B cell (primary cell): ENCODE measurements around the gene SLCO3A1. TPM values are rescaled to one million over a fixed set of nuclear protein-coding genes. Genes with fewer than 3 reads are reported as not detected.

Source experiments
- ATAC-seq: fragments of 200-7000 bp; cut with Tn5 transposase; one replicate; pipeline ENCODE4 v1.10.0; 2021; ENCODE audit warnings: low read depth, mild to moderate bottlenecking, moderate number of reproducible peaks, moderate library complexity
- CTCF ChIA-PET: fragments of 350-600 bp; sonication (Branson Sonifier 250); formaldehyde crosslinking; loops from one replicate; lab custom pipeline; 2021; ENCODE audit warnings: antibody characterized with exemption, inconsistent platforms; lab: Charles Lee
- POLR2A ChIA-PET: fragments of 350-600 bp; sonication (Branson Sonifier 250); formaldehyde crosslinking; loops from one replicate; lab custom pipeline; 2021; ENCODE audit warnings: antibody characterized with exemption; lab: Charles Lee
- DNase-seq: peaks from one replicate; pipeline ENCODE4 v3.0.0; 2013
- H2AFZ ChIP-seq: 2 replicates; pipeline ENCODE4 v1.6.1; 2012; ENCODE audit warnings: mild to moderate bottlenecking, low read depth, low read length; ENCODE audit not compliant: insufficient read depth, poor library complexity, severe bottlenecking
- H3K27ac ChIP-seq, 2 donors: 1 replicate in 1 of 2; 2 replicates in 1 of 2; pipeline ENCODE4 v1.5.1; 2012 to 2013; ENCODE audit warnings: low read length in 2 of 2, mild to moderate bottlenecking in 2 of 2, moderate library complexity in 1 of 2
- H3K27me3 ChIP-seq, 4 experiments: fragments of 200-600 bp in 1 of 4; sonication (generic) in 1 of 4; replicated peaks in 1 of 4; 1 replicate in 2 of 4; 2 replicates in 2 of 4; pipeline versions ENCODE4 v1.6.1 to v1.7.0; 2013 to 2016; ENCODE audit warnings: low read length in 3 of 4, mild to moderate bottlenecking in 2 of 4, mixed read lengths in 1 of 4, moderate library complexity in 1 of 4; ENCODE audit not compliant: insufficient read depth in 4 of 4, control insufficient read depth in 3 of 4; ENCODE audit errors: control extremely low read depth in 1 of 4
- H3K36me3 ChIP-seq, 2 experiments: replicated peaks in 1 of 2; 1 replicate in 1 of 2; 2 replicates in 1 of 2; pipeline versions ENCODE4 v1.6.1 to v1.7.1; 2013; ENCODE audit warnings: low read length in 1 of 2; ENCODE audit not compliant: insufficient read depth in 2 of 2, control insufficient read depth in 1 of 2; ENCODE audit errors: control extremely low read depth in 1 of 2, extremely low read depth in 1 of 2
- H3K4me1 ChIP-seq, 2 donors: fragments of 200-600 bp in 1 of 2; sonication (generic) in 1 of 2; 1 replicate in 1 of 2; 2 replicates in 1 of 2; pipeline versions ENCODE4 v1.5.1 to v1.6.1; 2013 to 2017; ENCODE audit warnings: low read length in 2 of 2; ENCODE audit not compliant: control insufficient read depth in 2 of 2, insufficient read depth in 2 of 2
- H3K4me2 ChIP-seq: replicated peaks from 2 replicates; pipeline ENCODE3; 2012; ENCODE audit warnings: mild to moderate bottlenecking, low read depth, low read length; ENCODE audit not compliant: poor library complexity, severe bottlenecking
- H3K4me3 ChIP-seq, 5 experiments: fragments of 200-600 bp in 1 of 5; sonication (generic) in 1 of 5; 1 replicate in 3 of 5; 2 replicates in 2 of 5; pipeline versions ENCODE4 v1.5.1 to v1.7.0; 2011 to 2016; ENCODE audit warnings: low read length in 4 of 5, mild to moderate bottlenecking in 4 of 5, low read depth in 2 of 5, control low read depth in 1 of 5, moderate library complexity in 1 of 5; ENCODE audit not compliant: insufficient read depth in 1 of 5; ENCODE audit errors: control extremely low read depth in 1 of 5, extremely low read depth in 1 of 5
- H3K79me2 ChIP-seq: fragments of 200-600 bp; sonication (generic); one replicate; pipeline ENCODE4 v1.6.0; 2016; ENCODE audit warnings: low read length; ENCODE audit not compliant: control insufficient read depth, insufficient read depth
- H3K9ac ChIP-seq: fragments of 200-600 bp; sonication (generic); 2 replicates; pipeline ENCODE4 v1.6.1; 2017; ENCODE audit warnings: mild to moderate bottlenecking, low read length, moderate library complexity
- H3K9me3 ChIP-seq, 3 donors: one replicate each; pipeline versions ENCODE4 v1.6.1 to v1.7.1; 2013; ENCODE audit warnings: low read length in 2 of 3; ENCODE audit not compliant: control insufficient read depth in 2 of 3, insufficient read depth in 1 of 3; ENCODE audit errors: control extremely low read depth in 1 of 3
- H4K20me1 ChIP-seq: 2 replicates; pipeline ENCODE4 v1.6.0; 2012; ENCODE audit warnings: mild to moderate bottlenecking, low read length; ENCODE audit not compliant: insufficient read depth, control insufficient read depth, poor library complexity, severe bottlenecking
- H3K27ac Mint-ChIP-seq: one replicate; pipeline ENCODE4 v1.8.0; 2021; ENCODE audit warnings: mixed read lengths
- H3K27me3 Mint-ChIP-seq: one replicate; pipeline ENCODE4 v1.8.0; 2021; ENCODE audit warnings: mixed read lengths
- H3K4me1 Mint-ChIP-seq: one replicate; pipeline ENCODE4 v1.8.0; 2021; ENCODE audit warnings: mixed read lengths
- H3K4me3 Mint-ChIP-seq: one replicate; pipeline ENCODE4 v1.8.0; 2021; ENCODE audit warnings: mixed read lengths
- H3K9me3 Mint-ChIP-seq: one replicate; pipeline ENCODE4 v1.8.0; 2022; ENCODE audit warnings: mixed read lengths; ENCODE audit not compliant: insufficient read depth
- EZH2 ChIP-seq: IDR thresholded peaks from 2 replicates; pipeline ENCODE4 v1.6.1; 2012; ENCODE audit warnings: borderline replicate concordance, low read depth, mild to moderate bottlenecking, moderate library complexity, low read length; ENCODE audit not compliant: insufficient read depth, poor library complexity, severe bottlenecking
- WGBS: methylation state at CpG from one replicate; pipeline ENCODE4 v1.1.5; 2013; ENCODE audit warnings: missing lambda C conversion rate; ENCODE audit not compliant: insufficient coverage; 5-methylcytosine and 5-hydroxymethylcytosine counted together
- intact Hi-C: fragments of 100-400 bp; cut with micrococcal nuclease; formaldehyde crosslinking; loops from one replicate; pipeline ENCODE4 v1.10.0; 2022
- polyA plus RNA-seq: library from polyadenylated mRNA; depleted of rRNA; stranded (reverse); fragments of >200 nt; gene quantifications from 2 replicates; pipeline ENCODE4 v1.2.3, GENCODE V29; 2012
- total RNA-seq, 2 donors: library from RNA; stranded (reverse); fragments of 120-200 nt in 1 of 2; gene quantifications; 1 replicate in 1 of 2; 2 replicates in 1 of 2; pipeline versions ENCODE4 v1.2.3 to v1.2.4, GENCODE V29; 2013 to 2022
- TF ChIP-seq, protein P1 (sequence below): fragments of 200-600 bp; IDR thresholded peaks from one replicate; pipeline ENCODE4 v1.8.0; 2022; ENCODE audit warnings: antibody characterized with exemption, mild to moderate bottlenecking

The SLCO3A1 gene
- total and polyA plus RNA-seq, 2 donors (not counting 1 experiment from before 2014, with no cell fraction given), result 0.99 to 2.3 TPM

DNA sequence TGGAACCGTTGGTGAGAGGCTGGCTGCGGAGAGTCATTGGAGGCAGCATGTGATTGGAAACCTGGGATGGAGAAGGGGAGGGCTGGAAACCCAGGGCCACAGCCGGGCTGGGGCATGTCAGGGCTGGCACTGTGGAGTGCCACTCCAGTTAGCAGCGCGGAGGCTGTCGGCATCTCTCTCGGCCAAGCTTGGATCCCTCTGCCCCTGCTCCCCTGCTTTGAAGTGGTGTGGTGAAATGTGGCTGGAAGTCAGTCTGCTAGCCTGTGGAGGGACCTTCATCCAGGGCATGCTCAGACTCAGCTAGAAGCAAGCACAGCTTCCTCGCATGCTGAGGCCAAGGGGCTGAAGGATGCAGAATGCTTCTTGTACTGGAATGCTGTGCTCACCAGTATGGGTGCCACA, 13.5 kb downstream of the SLCO3A1 start:
- Mint-ChIP-seq H3K9me3 (peaks cover 6% of the 10 kb centered on the region), H3K4me3 (no peak overlapping the region), H3K27ac (no peak overlapping the region), H3K4me1 (peaks cover 5% of the 10 kb centered on the region), H3K27me3 (peaks cover 44% of the 10 kb centered on the region)
- Histone ChIP-seq H3K79me2 (no peaks in the 10 kb centered on the region), H3K27me3 (peaks cover 0 to 28% (median 4%) of the 10 kb centered on the region in 4 experiments), H2AFZ (no peak overlapping the region), H3K4me3 (no peak overlapping the region), H3K36me3 (no peaks in the 10 kb centered on the region), H4K20me1 (no peaks in the 10 kb centered on the region), H3K9ac (no peak overlapping the region), H3K4me1 (peaks cover 5 to 13% of the 10 kb centered on the region in 2 donors), H3K9me3 (peaks cover 0 to 2% (median 1%) of the 10 kb centered on the region in 3 donors), H3K27ac (no peak overlapping the region), H3K4me2 (no peak overlapping the region)
- ATAC-seq, result no peak
- ChIA-PET POLR2A (no interaction called here), CTCF (no interaction called here)
- no peak for TF ChIP-seq EZH2
- TF ChIP-seq, protein P1, sequence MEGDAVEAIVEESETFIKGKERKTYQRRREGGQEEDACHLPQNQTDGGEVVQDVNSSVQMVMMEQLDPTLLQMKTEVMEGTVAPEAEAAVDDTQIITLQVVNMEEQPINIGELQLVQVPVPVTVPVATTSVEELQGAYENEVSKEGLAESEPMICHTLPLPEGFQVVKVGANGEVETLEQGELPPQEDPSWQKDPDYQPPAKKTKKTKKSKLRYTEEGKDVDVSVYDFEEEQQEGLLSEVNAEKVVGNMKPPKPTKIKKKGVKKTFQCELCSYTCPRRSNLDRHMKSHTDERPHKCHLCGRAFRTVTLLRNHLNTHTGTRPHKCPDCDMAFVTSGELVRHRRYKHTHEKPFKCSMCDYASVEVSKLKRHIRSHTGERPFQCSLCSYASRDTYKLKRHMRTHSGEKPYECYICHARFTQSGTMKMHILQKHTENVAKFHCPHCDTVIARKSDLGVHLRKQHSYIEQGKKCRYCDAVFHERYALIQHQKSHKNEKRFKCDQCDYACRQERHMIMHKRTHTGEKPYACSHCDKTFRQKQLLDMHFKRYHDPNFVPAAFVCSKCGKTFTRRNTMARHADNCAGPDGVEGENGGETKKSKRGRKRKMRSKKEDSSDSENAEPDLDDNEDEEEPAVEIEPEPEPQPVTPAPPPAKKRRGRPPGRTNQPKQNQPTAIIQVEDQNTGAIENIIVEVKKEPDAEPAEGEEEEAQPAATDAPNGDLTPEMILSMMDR, result no peak
- no peak for DNase-seq
- WGBS, result 96% methylated on average over 8 of the region's 8 CpGs
- intact Hi-C loops, result no loop called here

DNA sequence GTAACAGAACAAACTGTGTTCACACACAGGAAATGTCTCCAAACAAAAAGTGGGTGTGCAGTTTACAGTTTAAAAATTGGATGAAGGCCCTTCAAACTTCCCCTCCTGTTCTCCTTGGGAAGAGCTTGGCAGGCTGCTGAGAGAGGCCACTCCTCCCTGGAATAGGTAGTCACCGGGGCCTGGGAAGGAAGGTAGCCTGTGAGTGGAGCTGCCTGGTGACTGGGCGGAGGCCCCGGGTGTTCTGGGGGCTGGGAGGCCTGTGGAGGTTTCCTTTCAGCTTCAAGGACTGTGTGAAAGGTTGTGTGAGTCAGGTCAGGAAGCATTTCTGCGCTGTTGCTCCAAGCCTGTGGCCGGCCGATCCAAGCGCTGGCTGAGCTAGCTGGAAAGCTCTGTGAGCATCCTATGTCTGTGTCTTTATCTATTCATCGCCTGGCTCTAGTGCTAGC, 14.1 kb downstream of the SLCO3A1 start:
- Histone ChIP-seq H3K9ac (no peak overlapping the region), H3K4me3 (no peak overlapping the region), H3K27me3 (peaks cover 0 to 28% (median 4%) of the 10 kb centered on the region in 4 experiments), H3K36me3 (no peaks in the 10 kb centered on the region), H3K4me1 (peaks cover 5 to 13% of the 10 kb centered on the region in 2 donors), H3K4me2 (no peak overlapping the region), H3K79me2 (no peaks in the 10 kb centered on the region), H2AFZ (no peak overlapping the region), H4K20me1 (no peaks in the 10 kb centered on the region), H3K27ac (no peak overlapping the region), H3K9me3 (peaks cover 0 to 3% (median 1%) of the 10 kb centered on the region in 3 donors)
- ChIA-PET CTCF (no interaction called here), POLR2A (no interaction called here)
- peaks cover 2% of the 10 kb centered on the region for H3K4me1 Mint-ChIP-seq
- peaks cover 6% of the 10 kb centered on the region for H3K9me3 Mint-ChIP-seq
- intact Hi-C loops, result no loop called here
- no peak overlapping the region for H3K27ac Mint-ChIP-seq
- TF ChIP-seq EZH2, result no peak
- DNase-seq (no peak), ATAC-seq (no peak)
- no peak overlapping the region for H3K4me3 Mint-ChIP-seq
- WGBS, result 85% methylated on average over 8 of the region's 8 CpGs
- peaks cover 43% of the 10 kb centered on the region for H3K27me3 Mint-ChIP-seq
